HepG2 (cell line): ENCODE results near the gene HYPK. TPM values are rescaled to one million over a fixed set of nuclear protein-coding genes. Genes with fewer than 3 reads are reported as not detected.
A peak's percentile ranks its signal among the peaks of the same experiment; 100 is the strongest.

Source experiments
- EZH2 ChIP-seq: conservative IDR thresholded peaks from 2 replicates; pipeline ENCODE4 v1.6.1; 2012; ENCODE audit warnings: mild to moderate bottlenecking, low read depth, low read length, moderate library complexity
- HNRNPUL1 ChIP-seq: fragments of 200-400 bp; formaldehyde crosslinking; IDR thresholded peaks from 2 replicates; pipeline ENCODE4 v1.6.1; 2017; ENCODE audit warnings: low read depth, mild to moderate bottlenecking, low read length, moderate library complexity
- ISL2 ChIP-seq: sonication (generic); formaldehyde crosslinking; IDR thresholded peaks from 2 replicates; pipeline ENCODE4 v1.5.0; 2020; ENCODE audit warnings: missing genetic modification reagents
- MIER3 ChIP-seq: IDR thresholded peaks from 2 replicates; pipeline ENCODE4 v1.6.1; 2016; ENCODE audit warnings: missing compliant biosample characterization, borderline replicate concordance
- NAIF1 ChIP-seq: sonication (generic); formaldehyde crosslinking; IDR thresholded peaks from 2 replicates; pipeline ENCODE4 v1.5.0; 2020; ENCODE audit warnings: mild to moderate bottlenecking, missing genetic modification reagents, borderline replicate concordance
- RXRA ChIP-seq: sonication (generic); formaldehyde crosslinking; IDR thresholded peaks from 2 replicates; pipeline ENCODE4 v1.5.1; 2020; ENCODE audit warnings: missing genetic modification reagents
- TGIF2 ChIP-seq: IDR thresholded peaks from 2 replicates; pipeline ENCODE4 v1.6.1; 2016; ENCODE audit warnings: control low read depth, missing compliant biosample characterization
- ZFY ChIP-seq: sonication (generic); formaldehyde crosslinking; IDR thresholded peaks from 2 replicates; pipeline ENCODE4 v1.4.0; 2020; ENCODE audit warnings: missing genetic modification reagents
- ZNF264 ChIP-seq: sonication (generic); formaldehyde crosslinking; IDR thresholded peaks from 2 replicates; pipeline ENCODE4 v1.4.0; 2020; ENCODE audit warnings: missing genetic modification reagents
- ZNF670 ChIP-seq: sonication (generic); formaldehyde crosslinking; IDR thresholded peaks from 2 replicates; pipeline ENCODE4 v1.8.0; 2022; ENCODE audit warnings: mild to moderate bottlenecking, missing genetic modification reagents, borderline replicate concordance
- ZNF773 ChIP-seq: sonication (generic); formaldehyde crosslinking; IDR thresholded peaks from 2 replicates; pipeline ENCODE4 v1.4.0; 2020; ENCODE audit warnings: missing genetic modification reagents, borderline replicate concordance
- ZNF775 ChIP-seq: sonication (generic); formaldehyde crosslinking; IDR thresholded peaks from 2 replicates; pipeline ENCODE4 v1.4.0; 2020; ENCODE audit warnings: missing genetic modification reagents, mild to moderate bottlenecking, moderate library complexity, borderline replicate concordance
- ZNF788 ChIP-seq: sonication (generic); formaldehyde crosslinking; IDR thresholded peaks from 2 replicates; pipeline ENCODE4 v1.5.0; 2020; ENCODE audit warnings: mild to moderate bottlenecking, missing genetic modification reagents, borderline replicate concordance
- ZSCAN20 ChIP-seq: sonication (generic); formaldehyde crosslinking; IDR thresholded peaks from 2 replicates; pipeline ENCODE4 v1.4.0; 2020; ENCODE audit warnings: missing genetic modification reagents, mild to moderate bottlenecking, borderline replicate concordance
- ZSCAN21 ChIP-seq: sonication (generic); formaldehyde crosslinking; IDR thresholded peaks from 2 replicates; pipeline ENCODE4 v1.8.0; 2022; ENCODE audit warnings: mild to moderate bottlenecking, missing genetic modification reagents, moderate library complexity, borderline replicate concordance
- polyA plus RNA-seq, 8 experiments: library from polyadenylated mRNA; depleted of rRNA in 3 of 8; stranded (reverse) in 7 of 8; unstranded in 1 of 8; fragments of >200 nt; fragmentation: Illumina TruSeq in 4 of 8; extraction: Trizol in 4 of 8; gene quantifications; 2 replicates each; pipeline versions ENCODE4 v1.2.1 to v1.2.3, GENCODE V29; 2011 to 2016; ENCODE audit warnings: low read depth in 4 of 8, missing spikeins in 1 of 8, mixed read lengths in 1 of 8; ENCODE audit not compliant: insufficient read depth in 1 of 8
- total RNA-seq, 5 experiments: library from RNA; depleted of rRNA; stranded (reverse); fragments of >200 nt; fragmentation: Illumina TruSeq; extraction: Trizol; gene quantifications; 2 replicates each; pipeline ENCODE4 v1.2.3, GENCODE V29; 2016; ENCODE audit warnings: low read depth in 1 of 5
- TF ChIP-seq, protein P1 (sequence below): IDR thresholded peaks from 2 replicates; pipeline ENCODE4 v1.6.1; 2016; ENCODE audit warnings: low read depth, missing genetic modification reagents, missing compliant biosample characterization
- TF ChIP-seq, protein P2 (sequence below): sonication (generic); formaldehyde crosslinking; IDR thresholded peaks from 2 replicates; pipeline ENCODE4 v1.4.0; 2020; ENCODE audit warnings: missing genetic modification reagents, borderline replicate concordance
- TF ChIP-seq, protein P3 (sequence below): IDR thresholded peaks from 2 replicates; pipeline ENCODE4 v1.6.1; 2016; ENCODE audit warnings: mild to moderate bottlenecking, missing biosample characterization, missing genetic modification reagents

The HYPK gene
- total and polyA plus RNA-seq, 2 of the 13 experiments (the other 11 are each of a cell fraction or from before 2014, with no cell fraction given) = 13.5 to 16.5 TPM

DNA sequence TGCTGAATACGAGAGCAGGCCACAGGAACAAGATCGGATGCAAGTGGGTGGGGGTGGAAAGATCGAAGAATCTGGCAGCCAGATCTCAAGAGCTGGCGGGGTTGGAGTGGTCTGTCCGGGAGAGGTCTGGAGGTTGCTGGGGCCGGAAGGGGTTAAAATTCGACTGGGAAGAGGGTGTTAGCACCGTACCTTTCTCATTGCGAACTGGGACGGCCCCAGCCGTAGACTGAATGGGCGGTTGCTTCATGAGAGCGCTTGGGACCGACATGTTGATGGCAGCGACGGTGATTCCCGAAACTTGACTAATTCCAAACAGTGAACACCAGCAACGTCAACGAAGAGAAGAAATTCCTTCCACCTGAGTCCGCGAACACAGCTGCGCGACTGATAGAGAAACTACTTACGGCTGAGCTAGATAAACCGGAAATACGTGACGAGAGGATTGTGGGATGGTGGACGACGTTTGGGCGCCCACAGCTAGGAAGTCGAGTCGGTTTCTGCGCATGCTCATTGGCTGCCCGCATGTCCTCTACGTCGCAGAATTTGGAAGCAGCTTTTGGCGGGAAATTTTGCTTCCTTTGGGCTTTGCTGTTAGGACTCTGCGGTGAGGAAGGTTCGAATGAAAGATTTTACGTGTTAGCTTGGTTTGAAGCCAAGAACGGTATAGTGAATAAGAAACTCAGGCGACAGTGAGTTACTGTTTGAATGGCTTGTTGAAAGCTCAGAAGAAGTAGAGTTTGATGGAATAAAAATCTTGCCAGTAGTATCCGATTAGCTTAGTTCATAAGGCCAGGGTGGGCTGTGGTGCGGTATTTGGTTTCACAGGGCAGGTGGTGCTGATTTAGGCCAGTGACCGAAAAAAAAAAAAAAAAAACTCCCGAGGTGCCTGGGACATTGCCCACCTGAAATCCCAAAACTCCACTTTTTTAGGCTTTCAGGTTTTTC, 24.2 kb downstream of the HYPK start, which contains the start of gene MFAP1 (continued):
- TF ChIP-seq, protein P1, sequence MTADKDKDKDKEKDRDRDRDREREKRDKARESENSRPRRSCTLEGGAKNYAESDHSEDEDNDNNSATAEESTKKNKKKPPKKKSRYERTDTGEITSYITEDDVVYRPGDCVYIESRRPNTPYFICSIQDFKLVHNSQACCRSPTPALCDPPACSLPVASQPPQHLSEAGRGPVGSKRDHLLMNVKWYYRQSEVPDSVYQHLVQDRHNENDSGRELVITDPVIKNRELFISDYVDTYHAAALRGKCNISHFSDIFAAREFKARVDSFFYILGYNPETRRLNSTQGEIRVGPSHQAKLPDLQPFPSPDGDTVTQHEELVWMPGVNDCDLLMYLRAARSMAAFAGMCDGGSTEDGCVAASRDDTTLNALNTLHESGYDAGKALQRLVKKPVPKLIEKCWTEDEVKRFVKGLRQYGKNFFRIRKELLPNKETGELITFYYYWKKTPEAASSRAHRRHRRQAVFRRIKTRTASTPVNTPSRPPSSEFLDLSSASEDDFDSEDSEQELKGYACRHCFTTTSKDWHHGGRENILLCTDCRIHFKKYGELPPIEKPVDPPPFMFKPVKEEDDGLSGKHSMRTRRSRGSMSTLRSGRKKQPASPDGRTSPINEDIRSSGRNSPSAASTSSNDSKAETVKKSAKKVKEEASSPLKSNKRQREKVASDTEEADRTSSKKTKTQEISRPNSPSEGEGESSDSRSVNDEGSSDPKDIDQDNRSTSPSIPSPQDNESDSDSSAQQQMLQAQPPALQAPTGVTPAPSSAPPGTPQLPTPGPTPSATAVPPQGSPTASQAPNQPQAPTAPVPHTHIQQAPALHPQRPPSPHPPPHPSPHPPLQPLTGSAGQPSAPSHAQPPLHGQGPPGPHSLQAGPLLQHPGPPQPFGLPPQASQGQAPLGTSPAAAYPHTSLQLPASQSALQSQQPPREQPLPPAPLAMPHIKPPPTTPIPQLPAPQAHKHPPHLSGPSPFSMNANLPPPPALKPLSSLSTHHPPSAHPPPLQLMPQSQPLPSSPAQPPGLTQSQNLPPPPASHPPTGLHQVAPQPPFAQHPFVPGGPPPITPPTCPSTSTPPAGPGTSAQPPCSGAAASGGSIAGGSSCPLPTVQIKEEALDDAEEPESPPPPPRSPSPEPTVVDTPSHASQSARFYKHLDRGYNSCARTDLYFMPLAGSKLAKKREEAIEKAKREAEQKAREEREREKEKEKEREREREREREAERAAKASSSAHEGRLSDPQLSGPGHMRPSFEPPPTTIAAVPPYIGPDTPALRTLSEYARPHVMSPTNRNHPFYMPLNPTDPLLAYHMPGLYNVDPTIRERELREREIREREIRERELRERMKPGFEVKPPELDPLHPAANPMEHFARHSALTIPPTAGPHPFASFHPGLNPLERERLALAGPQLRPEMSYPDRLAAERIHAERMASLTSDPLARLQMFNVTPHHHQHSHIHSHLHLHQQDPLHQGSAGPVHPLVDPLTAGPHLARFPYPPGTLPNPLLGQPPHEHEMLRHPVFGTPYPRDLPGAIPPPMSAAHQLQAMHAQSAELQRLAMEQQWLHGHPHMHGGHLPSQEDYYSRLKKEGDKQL (CRISPR knock-in tag) = no peak
- TF ChIP-seq, protein P2, sequence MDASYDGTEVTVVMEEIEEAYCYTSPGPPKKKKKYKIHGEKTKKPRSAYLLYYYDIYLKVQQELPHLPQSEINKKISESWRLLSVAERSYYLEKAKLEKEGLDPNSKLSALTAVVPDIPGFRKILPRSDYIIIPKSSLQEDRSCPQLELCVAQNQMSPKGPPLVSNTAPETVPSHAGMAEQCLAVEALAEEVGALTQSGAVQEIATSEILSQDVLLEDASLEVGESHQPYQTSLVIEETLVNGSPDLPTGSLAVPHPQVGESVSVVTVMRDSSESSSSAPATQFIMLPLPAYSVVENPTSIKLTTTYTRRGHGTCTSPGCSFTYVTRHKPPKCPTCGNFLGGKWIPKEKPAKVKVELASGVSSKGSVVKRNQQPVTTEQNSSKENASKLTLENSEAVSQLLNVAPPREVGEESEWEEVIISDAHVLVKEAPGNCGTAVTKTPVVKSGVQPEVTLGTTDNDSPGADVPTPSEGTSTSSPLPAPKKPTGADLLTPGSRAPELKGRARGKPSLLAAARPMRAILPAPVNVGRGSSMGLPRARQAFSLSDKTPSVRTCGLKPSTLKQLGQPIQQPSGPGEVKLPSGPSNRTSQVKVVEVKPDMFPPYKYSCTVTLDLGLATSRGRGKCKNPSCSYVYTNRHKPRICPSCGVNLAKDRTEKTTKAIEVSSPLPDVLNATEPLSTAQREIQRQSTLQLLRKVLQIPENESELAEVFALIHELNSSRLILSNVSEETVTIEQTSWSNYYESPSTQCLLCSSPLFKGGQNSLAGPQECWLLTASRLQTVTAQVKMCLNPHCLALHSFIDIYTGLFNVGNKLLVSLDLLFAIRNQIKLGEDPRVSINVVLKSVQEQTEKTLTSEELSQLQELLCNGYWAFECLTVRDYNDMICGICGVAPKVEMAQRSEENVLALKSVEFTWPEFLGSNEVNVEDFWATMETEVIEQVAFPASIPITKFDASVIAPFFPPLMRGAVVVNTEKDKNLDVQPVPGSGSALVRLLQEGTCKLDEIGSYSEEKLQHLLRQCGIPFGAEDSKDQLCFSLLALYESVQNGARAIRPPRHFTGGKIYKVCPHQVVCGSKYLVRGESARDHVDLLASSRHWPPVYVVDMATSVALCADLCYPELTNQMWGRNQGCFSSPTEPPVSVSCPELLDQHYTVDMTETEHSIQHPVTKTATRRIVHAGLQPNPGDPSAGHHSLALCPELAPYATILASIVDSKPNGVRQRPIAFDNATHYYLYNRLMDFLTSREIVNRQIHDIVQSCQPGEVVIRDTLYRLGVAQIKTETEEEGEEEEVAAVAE = peak; percentile 83; the same call in 1 of the 2 replicates
- TF ChIP-seq ZNF670 = peak; percentile 52; the same call in 1 of the 2 replicates
- TF ChIP-seq ZNF773 (CRISPR knock-in tag) = no peak; the same call in 1 of the 2 replicates
- TF ChIP-seq, protein P3, sequence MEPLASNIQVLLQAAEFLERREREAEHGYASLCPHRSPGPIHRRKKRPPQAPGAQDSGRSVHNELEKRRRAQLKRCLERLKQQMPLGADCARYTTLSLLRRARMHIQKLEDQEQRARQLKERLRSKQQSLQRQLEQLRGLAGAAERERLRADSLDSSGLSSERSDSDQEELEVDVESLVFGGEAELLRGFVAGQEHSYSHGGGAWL (CRISPR knock-in tag) = peak; percentile 57
- TF ChIP-seq ZNF788 (CRISPR knock-in tag) = peak; percentile 73; the same call in 1 of the 2 replicates
- TF ChIP-seq ZSCAN21 (CRISPR knock-in tag) = peak; percentile 49; the same call in 1 of the 2 replicates
- peak; percentile 46; the same call in 1 of the 2 replicates for TF ChIP-seq ZNF264 (CRISPR knock-in tag)
- TF ChIP-seq TGIF2 (CRISPR knock-in tag) = peak; percentile 50; the same call in 1 of the 2 replicates
- TF ChIP-seq ZSCAN20 (CRISPR knock-in tag) = peak; percentile 29; the same call in 1 of the 2 replicates
- TF ChIP-seq ZFY (CRISPR knock-in tag) = peak; percentile 72; the same call in 1 of the 2 replicates
- peak; percentile 67; the same call in 1 of the 2 replicates for TF ChIP-seq NAIF1 (CRISPR knock-in tag)
- no peak for TF ChIP-seq EZH2
- peak; percentile 62; the same call in 1 of the 2 replicates for TF ChIP-seq ISL2 (CRISPR knock-in tag)
- TF ChIP-seq HNRNPUL1 = no peak
- no peak; the same call in 1 of the 2 replicates for TF ChIP-seq RXRA
- TF ChIP-seq MIER3 (CRISPR knock-in tag) = peak; percentile 64; the same call in 1 of the 2 replicates
- no peak for TF ChIP-seq ZNF775
